Sigmoid colon (tissue), 4 donors: Measurements from ENCODE around the gene VAV3.

ENCODE experiments used
- EP300 ChIP-seq, 4 donors: sonication (generic); formaldehyde crosslinking; IDR thresholded peaks; one replicate each; pipeline ENCODE4 v1.6.1; 2017; ENCODE audit warnings: antibody characterized with exemption in 4 of 4
- POLR2A ChIP-seq, 2 donors: fragments of 450-650 bp; IDR thresholded peaks; one replicate each; pipeline ENCODE4 v1.6.1; 2016; ENCODE audit warnings: antibody characterized with exemption in 2 of 2, mild to moderate bottlenecking in 2 of 2, moderate library complexity in 2 of 2
- POLR2AphosphoS5 ChIP-seq, 4 donors: sonication (generic); formaldehyde crosslinking; IDR thresholded peaks; one replicate each; pipeline ENCODE4 v1.6.1; 2017; ENCODE audit warnings: antibody characterized with exemption in 4 of 4
- TF ChIP-seq, protein P1 (sequence below), 4 experiments: fragments of 450-650 bp in 3 of 4; fragments of 200-600 bp in 1 of 4; IDR thresholded peaks; one replicate each; pipeline ENCODE4 v1.5.1; 2016 to 2019; ENCODE audit warnings: antibody characterized with exemption in 4 of 4, mild to moderate bottlenecking in 3 of 4, moderate library complexity in 2 of 4

DNA sequence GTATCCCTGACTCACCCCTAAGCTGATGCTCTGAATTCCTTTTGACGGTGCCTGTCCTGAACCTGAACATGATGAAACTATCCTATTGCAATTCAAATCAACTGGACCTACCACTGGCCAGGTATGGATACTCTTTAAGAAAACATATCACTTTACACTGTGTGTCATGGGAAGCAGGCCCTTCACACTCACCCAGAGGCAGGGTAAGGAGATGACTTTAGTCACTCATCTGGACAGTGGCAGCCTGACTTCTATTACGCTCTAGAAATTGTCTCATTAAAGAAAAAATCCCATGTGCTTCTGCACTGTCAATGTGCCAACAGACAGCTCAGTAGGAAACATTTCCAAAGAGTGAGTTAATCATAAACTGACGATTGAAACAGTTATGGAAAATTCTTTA is 94.3 kb downstream of the VAV3 start:
- TF ChIP-seq EP300 (IDR thresholded peaks at IDR 0.05) (no peak), POLR2AphosphoS5 (IDR thresholded peaks at IDR 0.05) (no peak), POLR2A (IDR thresholded peaks at IDR 0.05) (no peak)
- TF ChIP-seq, protein P1, sequence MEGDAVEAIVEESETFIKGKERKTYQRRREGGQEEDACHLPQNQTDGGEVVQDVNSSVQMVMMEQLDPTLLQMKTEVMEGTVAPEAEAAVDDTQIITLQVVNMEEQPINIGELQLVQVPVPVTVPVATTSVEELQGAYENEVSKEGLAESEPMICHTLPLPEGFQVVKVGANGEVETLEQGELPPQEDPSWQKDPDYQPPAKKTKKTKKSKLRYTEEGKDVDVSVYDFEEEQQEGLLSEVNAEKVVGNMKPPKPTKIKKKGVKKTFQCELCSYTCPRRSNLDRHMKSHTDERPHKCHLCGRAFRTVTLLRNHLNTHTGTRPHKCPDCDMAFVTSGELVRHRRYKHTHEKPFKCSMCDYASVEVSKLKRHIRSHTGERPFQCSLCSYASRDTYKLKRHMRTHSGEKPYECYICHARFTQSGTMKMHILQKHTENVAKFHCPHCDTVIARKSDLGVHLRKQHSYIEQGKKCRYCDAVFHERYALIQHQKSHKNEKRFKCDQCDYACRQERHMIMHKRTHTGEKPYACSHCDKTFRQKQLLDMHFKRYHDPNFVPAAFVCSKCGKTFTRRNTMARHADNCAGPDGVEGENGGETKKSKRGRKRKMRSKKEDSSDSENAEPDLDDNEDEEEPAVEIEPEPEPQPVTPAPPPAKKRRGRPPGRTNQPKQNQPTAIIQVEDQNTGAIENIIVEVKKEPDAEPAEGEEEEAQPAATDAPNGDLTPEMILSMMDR (IDR thresholded peaks at IDR 0.05) = no peak
